RPMI8226 (cell line): ENCODE data around the gene BRINP3.
A peak's percentile ranks its signal among the peaks of the same experiment; 100 is the strongest.

Experiments used
- DNase-seq: peaks from one replicate; pipeline ENCODE4 v3.0.0-alpha.2; 2015

BRINP3 gene

DNA sequence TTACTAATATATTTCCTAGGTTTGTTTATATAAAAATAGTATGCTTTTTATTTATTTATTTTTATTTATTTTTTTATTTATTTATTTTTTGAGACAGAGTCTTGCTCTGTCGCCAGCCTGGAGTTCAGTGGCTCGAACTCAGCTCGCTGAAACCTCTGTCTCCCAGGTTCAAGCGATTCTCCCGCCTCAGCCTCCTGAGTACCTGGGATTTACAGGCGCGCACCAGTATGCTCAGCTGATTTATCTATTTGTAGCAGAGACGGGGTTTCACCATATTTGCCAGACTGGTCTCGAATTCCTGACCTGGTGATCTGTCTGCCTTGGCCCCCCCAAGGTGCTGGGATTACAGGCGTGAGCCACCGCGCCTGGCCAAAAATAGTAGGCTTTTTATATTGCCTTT, 33.2 kb downstream of the BRINP3 start:
- no peak for DNase-seq

DNA sequence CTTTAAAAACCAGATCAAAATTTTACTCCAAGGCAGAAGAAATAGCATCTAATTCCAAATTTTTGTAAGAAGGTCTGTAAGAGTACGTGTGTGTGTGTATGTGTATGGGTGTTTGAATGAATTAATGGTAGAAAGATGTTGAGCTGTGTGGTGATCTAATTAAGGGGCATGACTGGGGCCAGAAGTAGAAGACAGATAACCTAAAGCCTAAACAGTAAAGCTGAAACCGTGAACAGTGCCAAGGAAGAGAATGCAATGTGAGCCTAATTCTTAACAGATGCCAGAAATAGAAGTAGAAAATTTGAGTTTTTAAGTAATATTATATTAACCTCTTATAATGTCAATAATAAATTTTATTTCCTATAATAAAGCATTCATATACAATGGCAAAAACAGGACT, 38.2 kb downstream of the BRINP3 start:
- no peak for DNase-seq

DNA sequence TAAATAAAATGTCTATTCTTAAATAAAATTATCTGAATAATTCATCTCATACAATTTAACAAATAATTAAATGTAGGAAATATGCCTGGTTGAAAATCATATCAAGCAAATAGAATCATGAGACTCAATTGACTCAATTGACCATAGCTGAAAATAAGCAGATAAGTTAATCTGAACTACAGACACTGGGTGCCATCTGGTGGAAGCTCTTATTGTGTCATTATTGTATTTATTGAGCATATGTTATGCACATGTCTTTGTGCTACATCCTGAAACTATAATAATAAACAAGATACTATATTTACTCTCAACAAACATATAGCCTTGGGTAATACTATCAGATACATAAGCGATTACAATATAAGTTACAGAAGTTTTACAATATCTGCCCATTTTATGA, 41.0 kb downstream of the BRINP3 start:
- DNase-seq: peak; percentile 55

- no peak for DNase-seq
Measured at GRCh38 chr1:190429932-190430331, 47.7 kb downstream of the BRINP3 start.

DNA sequence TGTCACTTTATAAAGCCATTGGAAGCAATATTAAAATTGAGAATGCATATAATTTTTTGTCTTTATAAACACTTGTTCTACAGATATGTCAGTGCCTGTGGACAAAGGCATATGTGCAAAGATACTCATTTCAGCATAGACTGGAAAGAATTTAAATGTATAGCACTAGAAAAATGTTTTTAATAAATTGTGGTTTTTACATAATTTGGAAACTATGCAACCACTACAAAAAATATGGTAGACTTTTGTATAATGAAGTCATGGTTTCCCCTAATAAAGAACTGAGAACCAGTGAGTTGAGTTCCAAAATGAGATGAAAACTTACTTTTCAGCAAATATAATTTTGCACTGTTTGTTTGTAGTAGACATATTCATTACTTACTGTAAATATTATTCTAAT, 48.5 kb downstream of the BRINP3 start:
- no peak for DNase-seq

DNA sequence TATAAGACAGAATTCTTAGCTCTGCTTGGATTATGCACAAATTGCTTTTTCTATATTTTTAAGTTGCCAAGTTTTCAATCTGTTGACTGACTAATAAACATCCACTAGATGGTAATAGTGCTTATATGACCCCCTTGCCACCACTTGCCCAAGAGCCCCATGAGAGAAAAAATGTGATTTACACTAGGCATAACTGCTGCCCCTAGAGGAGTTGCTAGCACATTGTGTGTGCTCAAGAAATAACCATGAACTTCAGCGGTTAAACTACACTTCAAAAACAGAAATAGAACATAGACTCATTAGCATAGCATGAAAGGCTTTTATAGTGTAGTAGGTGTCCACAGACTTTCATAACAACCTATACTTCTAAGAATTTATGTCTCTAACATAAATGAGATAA, 61.4 kb downstream of the BRINP3 start:
- DNase-seq: no peak

DNA sequence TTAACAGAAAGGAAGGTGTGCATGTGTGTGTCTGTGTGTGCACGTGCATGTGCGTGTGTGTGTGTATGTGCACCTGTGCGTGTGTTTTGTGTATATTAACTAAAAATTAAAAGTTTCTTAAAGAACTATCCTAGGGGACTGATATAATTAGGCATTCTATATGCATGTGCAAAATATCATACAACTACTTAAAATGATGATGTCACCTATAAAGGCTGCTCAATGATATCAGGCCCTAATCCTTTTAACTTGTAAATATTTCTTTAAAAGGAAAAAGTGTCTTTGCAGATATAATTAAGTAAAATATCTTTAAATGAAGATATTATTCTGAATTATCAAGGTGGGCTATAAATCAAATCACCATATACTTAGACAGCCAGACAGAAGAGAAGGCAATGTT, 64.5 kb downstream of the BRINP3 start:
- no peak for DNase-seq

DNA sequence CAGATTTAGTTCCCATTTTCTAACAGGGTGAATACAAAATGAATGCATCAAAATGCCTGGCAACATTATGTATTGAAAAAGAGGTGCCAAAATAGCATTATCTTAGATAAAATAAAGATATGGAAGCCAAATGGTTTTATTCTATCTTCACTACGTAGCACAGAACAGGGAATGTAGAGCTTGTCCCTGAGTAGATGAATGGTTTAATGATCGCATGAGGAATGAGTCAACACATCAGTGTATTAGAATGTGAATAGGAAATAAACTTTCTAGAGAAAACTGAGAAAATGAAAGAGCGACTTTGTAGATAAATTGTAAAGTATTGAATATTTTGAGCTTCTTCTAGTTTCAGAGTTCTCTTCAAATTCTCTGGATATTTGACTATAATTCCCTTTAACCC, 74.3 kb downstream of the BRINP3 start:
- DNase-seq: no peak

- DNase-seq: no peak
Measured at GRCh38 chr1:190399233-190399632, 78.4 kb downstream of the BRINP3 start.

GRCh38 chr1:190391582-190391981, 86.1 kb downstream of the BRINP3 start:
- DNase-seq: no peak

GRCh38 chr1:190377991-190378390, 99.7 kb downstream of the BRINP3 start:
- DNase-seq: no peak

GRCh38 chr1:190377294-190377693, 100.4 kb downstream of the BRINP3 start:
- peak; percentile 13 for DNase-seq

DNA sequence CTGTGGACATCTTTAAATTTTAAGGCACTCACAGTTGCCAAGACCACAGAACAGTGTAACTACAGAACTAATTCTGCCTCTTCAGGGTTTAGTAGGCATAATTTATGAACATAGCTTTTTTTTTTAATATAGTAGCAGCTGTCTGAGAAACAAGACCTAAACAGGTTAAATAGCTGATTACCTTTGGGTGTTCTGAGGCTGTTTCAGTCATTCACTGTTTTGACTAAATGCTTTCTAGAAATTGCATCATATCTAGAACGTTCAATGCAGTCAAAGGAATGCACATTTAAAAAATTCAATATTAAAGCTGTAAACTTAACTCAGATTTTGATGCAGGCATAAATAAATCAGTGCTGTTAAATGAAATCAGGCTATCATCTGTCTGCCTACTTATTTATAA, 101.6 kb downstream of the BRINP3 start:
- no peak for DNase-seq

DNA sequence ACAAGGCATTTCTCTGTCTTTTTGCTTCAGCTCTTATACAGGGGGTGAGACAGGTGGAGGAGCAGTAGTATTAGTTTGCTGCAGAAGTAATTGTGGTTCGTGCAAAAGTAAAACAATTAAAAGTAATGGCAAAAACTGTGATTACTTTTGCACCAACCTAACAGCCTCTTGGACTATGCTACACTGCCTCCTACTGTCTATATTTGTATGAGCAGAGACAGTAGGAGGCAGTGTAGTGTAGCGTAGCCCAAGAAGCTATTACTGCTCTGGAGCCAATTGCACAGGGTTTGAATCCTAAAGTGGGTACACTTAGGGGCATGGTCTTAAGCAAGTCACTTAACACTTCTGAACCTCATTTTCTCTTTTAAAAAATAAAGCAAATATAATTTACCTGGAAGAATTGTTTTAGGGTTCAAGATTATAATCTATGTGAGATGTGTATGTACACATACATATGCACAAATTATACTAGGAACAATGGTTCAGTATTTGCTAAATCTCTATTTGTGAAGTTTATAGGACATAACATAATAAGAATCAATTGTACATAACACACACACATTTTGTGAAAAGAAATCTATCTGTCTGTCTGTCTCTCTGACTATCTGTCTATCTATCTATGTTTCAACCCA, 103.8 kb downstream of the BRINP3 start:
- peak; percentile 36 for DNase-seq

- DNase-seq: no peak
Measured at GRCh38 chr1:190367200-190367599, 110.5 kb downstream of the BRINP3 start.

DNA sequence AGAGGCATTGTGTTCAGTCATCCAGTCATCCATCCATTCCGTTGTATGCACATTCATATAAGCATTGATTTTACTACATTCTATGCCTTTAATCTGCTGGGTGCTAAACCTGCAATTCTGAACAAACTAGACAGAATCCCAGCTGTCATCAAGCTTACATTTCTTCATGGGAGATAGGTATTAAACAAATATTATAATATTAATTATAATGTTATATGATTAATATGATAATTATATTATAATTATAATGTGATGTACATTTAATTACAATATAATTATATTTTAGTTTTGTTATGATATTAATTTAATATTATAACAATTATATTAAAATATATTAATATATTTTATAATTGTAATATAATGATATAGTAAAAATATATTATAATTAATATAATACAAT, 112.4 kb downstream of the BRINP3 start:
- DNase-seq: no peak

DNA sequence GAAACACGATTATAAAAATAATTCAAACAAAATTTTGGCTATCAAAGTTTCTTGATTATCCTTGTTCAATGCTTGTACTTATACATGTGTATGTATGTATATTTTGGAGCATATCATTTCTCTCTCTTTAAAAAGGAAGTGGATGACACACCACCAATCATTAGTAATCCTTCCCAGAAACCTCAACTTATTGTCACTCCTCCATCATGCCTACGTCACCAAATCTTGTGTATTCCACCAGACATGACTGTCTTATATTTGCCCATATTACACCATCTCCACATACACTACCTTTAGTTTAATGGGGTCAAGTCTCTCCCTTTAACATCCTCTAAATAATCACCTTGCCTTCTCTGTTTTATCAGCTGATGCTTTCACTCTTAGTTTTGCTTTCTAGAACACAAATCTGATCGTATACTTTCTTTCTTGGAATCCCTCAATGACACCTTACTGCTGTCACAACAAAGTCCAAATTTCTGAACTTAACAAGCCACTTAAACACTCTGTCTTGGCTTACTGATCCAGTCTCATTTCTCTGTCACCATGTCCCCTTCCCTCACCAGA, 124.0 kb downstream of the BRINP3 start:
- no peak for DNase-seq

DNA sequence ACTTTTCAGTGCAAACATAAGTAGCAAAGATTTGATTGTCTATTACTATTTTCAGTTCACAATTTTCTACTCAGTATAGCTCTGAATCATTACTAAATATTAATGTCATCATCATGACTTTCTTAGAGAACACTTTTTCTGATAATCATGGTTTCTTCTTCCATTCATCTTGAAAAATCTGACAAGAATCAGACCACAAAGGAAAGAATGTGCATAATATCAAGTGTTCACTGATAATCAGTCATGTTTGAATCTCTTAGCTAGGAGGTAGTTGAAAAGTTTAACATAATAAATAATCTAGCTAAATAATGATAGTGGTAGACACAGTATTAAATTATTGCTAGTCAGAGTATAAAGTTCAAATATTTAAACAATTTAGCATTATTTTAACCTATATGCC, 133.2 kb downstream of the BRINP3 start:
- DNase-seq: no peak

GRCh38 chr1:190338829-190339228, 138.8 kb downstream of the BRINP3 start:
- DNase-seq: no peak

DNA sequence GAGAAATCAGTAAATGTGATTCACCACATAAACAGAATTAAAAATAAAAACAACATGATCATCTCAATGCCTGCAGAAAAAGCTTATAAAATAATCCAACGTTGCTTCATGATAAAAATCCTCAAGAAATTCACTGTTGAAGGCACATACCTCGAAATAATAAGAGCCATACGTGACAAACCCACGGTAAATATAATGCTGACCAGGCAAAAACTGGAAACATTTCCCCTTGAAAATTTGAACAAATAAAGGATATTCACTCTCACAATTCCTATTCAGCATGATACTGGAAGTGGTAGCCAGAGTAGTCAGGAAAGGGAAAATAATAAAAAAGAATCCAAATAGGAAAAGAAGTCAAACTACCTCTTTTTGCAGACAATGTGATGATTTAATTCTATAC, 148.8 kb downstream of the BRINP3 start:
- no peak for DNase-seq

DNA sequence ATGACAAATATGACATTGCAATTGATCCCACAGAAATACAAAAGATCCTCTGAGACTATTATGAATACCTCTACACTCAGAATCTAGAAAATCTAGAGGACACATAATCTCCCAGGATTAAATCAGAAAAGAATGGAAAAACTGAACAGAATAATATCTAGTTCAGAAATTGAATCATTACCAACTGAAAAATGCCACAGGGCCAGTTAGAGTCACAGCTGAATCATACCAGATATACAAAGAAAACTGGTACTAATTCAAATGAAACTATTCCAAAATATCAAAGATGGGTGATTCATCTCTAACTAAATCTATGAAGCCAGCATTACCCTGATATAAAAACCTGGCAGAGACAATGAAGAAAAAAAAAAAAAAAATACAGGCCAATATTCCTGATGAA, 149.3 kb downstream of the BRINP3 start:
- DNase-seq: no peak

DNA sequence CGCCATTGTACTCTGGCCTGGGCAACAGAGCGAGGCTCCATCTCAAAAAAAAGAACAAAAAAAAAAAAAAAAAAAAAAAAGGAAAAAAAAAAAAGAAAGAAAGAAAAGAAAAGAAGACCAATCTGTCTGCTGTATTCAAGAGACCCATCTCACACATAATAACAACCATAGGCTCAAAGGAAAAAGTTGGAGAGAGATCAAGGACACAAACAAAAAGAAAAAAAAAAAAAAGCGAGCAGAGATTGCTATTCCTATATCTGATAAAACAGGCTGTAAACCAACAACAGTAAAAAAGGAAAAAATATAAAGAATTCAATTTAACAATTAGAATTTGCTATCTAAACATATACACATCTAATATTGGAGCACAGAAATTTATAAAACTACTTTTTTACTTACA, 150.4 kb downstream of the BRINP3 start:
- DNase-seq: no peak

DNA sequence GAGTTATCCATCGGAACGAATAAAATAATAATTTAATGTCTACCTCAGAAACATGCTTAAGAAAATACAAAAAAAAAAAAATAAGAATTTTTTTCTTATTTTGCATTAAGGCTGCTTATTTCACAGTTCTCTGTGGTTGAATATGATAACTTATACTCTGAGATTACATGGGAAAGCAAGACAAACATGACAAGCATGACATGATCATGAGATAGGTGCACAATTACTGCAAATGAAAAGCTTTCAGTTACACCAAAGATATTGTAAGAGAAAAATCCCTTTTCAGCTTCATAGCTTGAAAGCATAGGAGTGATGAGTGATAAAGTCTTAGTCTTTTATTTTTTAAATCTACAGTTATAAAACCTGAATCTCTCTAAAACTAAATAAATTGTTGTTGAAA, 154.1 kb downstream of the BRINP3 start:
- DNase-seq: no peak

DNA sequence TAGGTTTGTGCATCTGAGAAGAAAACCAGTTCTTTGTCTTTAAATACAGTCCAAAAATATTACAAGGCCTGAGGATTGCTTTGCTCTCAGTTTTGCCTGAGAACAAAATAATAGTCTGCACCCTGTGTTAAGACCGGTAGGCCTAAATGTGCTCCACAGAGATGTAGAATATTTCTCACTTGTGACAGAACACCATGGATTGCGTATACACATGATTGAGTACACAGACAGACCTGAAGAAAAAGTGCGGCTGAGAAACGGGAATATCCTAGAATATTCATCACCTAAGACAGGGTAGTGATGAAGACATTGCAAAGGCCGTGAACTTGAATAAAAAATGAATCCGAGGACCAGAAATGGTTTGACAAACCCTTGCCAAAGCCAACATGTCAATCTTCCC, 155.4 kb downstream of the BRINP3 start:
- no peak for DNase-seq

GRCh38 chr1:190320952-190321351, 156.7 kb downstream of the BRINP3 start:
- no peak for DNase-seq
